H1 (cell line): ENCODE results near the gene KIAA0513. TPM values are rescaled to one million over a fixed set of nuclear protein-coding genes. Genes with fewer than 3 reads are reported as not detected.

Source experiments
- BACH1 ChIP-seq: IDR thresholded peaks from 2 replicates; pipeline ENCODE4 v1.6.1; 2012; ENCODE audit warnings: low read length, improper control_type of control experiment
- CBX8 ChIP-seq: fragments of 300-800, 300-1000 bp; sonication (generic); IDR thresholded peaks from 2 replicates; pipeline ENCODE4 v1.7.1; 2016; ENCODE audit warnings: low read depth, low read length, borderline replicate concordance
- JUN ChIP-seq: IDR thresholded peaks from 2 replicates; pipeline ENCODE4 v1.6.1; 2011; ENCODE audit warnings: low read depth, mild to moderate bottlenecking, improper control_type of control experiment, low read length
- KDM5A ChIP-seq: fragments of 200-600 bp; IDR thresholded peaks from 2 replicates; pipeline ENCODE4 v1.7.1; 2012; ENCODE audit warnings: mild to moderate bottlenecking, low read length, inconsistent platforms, mixed read lengths
- NANOG ChIP-seq: IDR thresholded peaks from 2 replicates; pipeline ENCODE4 v1.6.1; 2011; ENCODE audit warnings: low read length, low read depth, mild to moderate bottlenecking, inconsistent platforms; ENCODE audit not compliant: insufficient read depth, poor library complexity, severe bottlenecking
- PHF8 ChIP-seq: fragments of 200-600 bp; sonication (generic); conservative IDR thresholded peaks from 2 replicates; pipeline ENCODE4 v1.7.1; 2012; ENCODE audit warnings: low read depth, mild to moderate bottlenecking, inconsistent platforms, low read length, moderate library complexity
- POU5F1 ChIP-seq: IDR thresholded peaks from 2 replicates; pipeline ENCODE4 v1.6.1; 2011; ENCODE audit warnings: low read depth, mild to moderate bottlenecking, low read length, moderate library complexity
- polyA plus RNA-seq, 7 experiments: library from polyadenylated mRNA; depleted of rRNA in 3 of 7; stranded (reverse) in 5 of 7; unstranded in 2 of 7; fragments of >200 nt in 5 of 7; fragments of 200-250 nt in 2 of 7; gene quantifications; 1 replicate in 5 of 7; 2 replicates in 1 of 7; 4 replicates in 1 of 7; pipeline versions ENCODE4 v1.2.1 to v1.2.3, GENCODE V29; 2011 to 2013; ENCODE audit warnings: missing spikeins in 2 of 7, mixed read lengths in 2 of 7
- total RNA-seq: library from RNA; stranded (reverse); fragmentation: NEBNext Ultra II Directional; extraction: Animal tissue kit (Norgen Biotek cat#: 25700); gene quantifications from 2 replicates; pipeline ENCODE4 v1.2.1, GENCODE V29; 2021

KIAA0513 gene
- total and polyA plus RNA-seq, 2 of the 8 experiments (the other 6 are each of a cell fraction or from before 2014, with no cell fraction given) = 2.1 to 6.1 TPM

- TF ChIP-seq NANOG (no peak), PHF8 (no peak), KDM5A (no peak), BACH1 (no peak), JUN (no peak), POU5F1 (no peak), CBX8 (no peak)
- TF ChIP-seq, all 59 proteins: peak for 0
Measured at GRCh38 chr16:85006639-85007038, 21.0 kb upstream of the KIAA0513 start (continued).
